ENCODE measurements around the gene KLHL3. TPM values are rescaled to one million over a fixed set of nuclear protein-coding genes. Genes with fewer than 3 reads are reported as not detected.

Gene KLHL3
- total RNA-seq, 2 donors from 2014 or later: 17.5 to 24.6 TPM

DNA sequence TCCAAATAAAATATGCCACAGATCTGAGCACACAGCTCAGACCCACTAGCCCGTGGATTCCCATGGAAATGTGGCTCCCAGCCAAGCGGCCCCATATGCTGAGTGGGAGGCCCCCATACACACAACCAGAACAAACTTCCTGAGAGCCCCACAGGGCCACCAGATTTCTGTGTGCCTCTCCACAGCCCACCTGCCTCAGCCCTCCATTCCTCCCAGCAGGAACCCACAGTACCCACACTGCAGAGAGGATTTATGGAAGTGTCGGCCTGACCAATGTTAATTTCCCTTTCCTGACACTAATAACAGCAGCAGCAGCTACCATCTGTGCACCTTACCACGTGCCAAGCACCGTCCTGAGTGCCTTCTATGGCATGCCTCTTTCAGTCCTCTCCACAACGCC lies 137.5 kb downstream of the KLHL3 start:
- no peak overlapping the region for H3K27ac Mint-ChIP-seq
- peaks cover 60% of the 10 kb centered on the region for H3K27me3 Mint-ChIP-seq
- no peaks in the 10 kb centered on the region for H3K9me3 ChIP-seq (ENCODE audit: control insufficient read depth, low read length, poor library complexity, severe bottlenecking)
- ATAC-seq (no peak), DNase-seq (no peak)
- peaks cover 2% of the 10 kb centered on the region for H3K36me3 Mint-ChIP-seq (ENCODE audit: low read depth)
- peaks cover 4% of the 10 kb centered on the region for H3K4me1 Mint-ChIP-seq
- H3K4me3 Mint-ChIP-seq: no peak overlapping the region

DNA sequence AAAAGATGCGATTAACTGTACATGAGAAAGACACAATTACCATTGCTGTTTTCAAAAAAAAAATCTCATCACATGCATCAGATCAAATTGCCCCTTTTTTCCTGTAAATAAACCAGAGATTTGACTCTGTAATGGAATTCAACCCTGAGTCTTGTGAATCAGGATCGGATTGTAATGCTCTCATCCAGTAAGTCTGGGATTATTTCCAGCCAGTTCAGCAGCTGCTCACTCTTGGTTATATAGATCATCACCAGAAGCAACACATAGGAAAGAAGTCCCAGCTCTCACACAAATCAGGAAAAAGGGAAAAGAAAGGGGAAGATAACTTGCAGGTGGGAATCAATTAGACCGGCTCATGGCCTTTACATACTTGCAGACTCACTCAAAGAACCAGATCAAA lies 138.9 kb downstream of the KLHL3 start:
- Mint-ChIP-seq H3K4me1 (peaks cover 4% of the 10 kb centered on the region), H3K36me3 (ENCODE audit: low read depth) (peaks cover 2% of the 10 kb centered on the region), H3K27ac (no peak overlapping the region), H3K27me3 (peaks cover 48% of the 10 kb centered on the region), H3K4me3 (no peak overlapping the region)
- no peaks in the 10 kb centered on the region for H3K9me3 ChIP-seq (ENCODE audit: control insufficient read depth, low read length, poor library complexity, severe bottlenecking)
- ATAC-seq: no peak
- no peak for DNase-seq

DNA sequence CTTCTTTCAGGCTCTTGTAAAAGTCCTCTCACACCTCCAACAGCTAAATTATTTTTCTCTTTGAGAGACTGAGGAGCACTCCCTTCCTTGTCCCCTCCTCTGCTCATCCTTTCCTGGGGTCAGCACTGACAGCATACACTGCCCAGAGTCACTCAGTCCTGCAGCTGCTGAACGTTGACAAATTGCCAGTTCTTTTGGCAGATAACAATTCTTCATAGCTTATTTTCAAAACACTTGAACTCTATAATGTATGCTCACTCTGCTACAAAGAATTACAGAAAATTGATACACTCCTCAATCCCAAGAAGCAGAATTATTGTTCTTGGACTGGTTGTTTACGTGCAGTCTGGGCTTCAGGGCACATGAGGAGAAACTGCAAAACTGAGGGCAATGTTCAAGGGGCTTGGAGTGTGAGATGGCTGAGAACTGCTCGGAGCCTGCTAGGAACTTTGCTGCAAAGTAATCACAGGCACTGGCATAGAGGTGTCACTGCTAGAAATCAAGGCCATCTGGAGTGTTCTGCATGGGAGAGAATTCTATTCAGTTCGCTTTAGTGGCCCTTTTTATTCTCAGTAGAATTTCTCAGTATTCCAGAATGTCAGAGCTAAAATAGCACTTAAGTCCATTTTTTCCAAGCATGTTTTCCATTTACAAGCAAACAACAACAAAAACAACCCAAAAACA lies 140.4 kb downstream of the KLHL3 start:
- DNase-seq: no peak
- H3K27me3 Mint-ChIP-seq: peaks cover 43% of the 10 kb centered on the region
- H3K27ac Mint-ChIP-seq: no peak overlapping the region
- H3K9me3 ChIP-seq (ENCODE audit: control insufficient read depth, low read length, poor library complexity, severe bottlenecking): no peaks in the 10 kb centered on the region
- peaks cover 4% of the 10 kb centered on the region for H3K36me3 Mint-ChIP-seq (ENCODE audit: low read depth)
- H3K4me3 Mint-ChIP-seq: no peak overlapping the region
- H3K4me1 Mint-ChIP-seq: peaks cover 4% of the 10 kb centered on the region
- no peak for ATAC-seq

DNA sequence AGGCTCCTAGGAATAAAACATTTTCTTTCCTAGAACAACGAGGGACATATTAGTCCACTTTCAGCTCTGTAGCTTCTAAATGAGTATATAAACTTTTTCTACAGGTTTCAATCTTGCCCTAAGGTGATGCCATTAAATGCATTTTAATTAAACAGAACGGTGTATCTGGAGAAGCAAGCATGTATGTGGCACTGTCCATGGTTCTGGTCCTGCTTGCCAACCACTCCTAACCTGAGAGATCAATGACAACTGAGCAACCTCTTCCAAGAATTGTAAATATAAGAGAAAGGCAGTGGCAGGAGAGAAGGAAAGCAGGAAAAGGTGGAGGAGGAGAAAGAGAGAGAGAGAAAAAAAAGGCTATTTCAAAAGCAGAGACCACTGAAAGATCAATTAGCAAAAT lies 141.2 kb downstream of the KLHL3 start:
- H3K9me3 ChIP-seq (ENCODE audit: control insufficient read depth, low read length, poor library complexity, severe bottlenecking): no peaks in the 10 kb centered on the region
- DNase-seq: no peak
- peaks cover 2% of the 10 kb centered on the region for H3K4me1 Mint-ChIP-seq
- H3K27me3 Mint-ChIP-seq: peaks cover 39% of the 10 kb centered on the region
- no peak overlapping the region for H3K27ac Mint-ChIP-seq
- H3K4me3 Mint-ChIP-seq: no peak overlapping the region
- ATAC-seq: no peak
- H3K36me3 Mint-ChIP-seq (ENCODE audit: low read depth): peaks cover 4% of the 10 kb centered on the region

DNA sequence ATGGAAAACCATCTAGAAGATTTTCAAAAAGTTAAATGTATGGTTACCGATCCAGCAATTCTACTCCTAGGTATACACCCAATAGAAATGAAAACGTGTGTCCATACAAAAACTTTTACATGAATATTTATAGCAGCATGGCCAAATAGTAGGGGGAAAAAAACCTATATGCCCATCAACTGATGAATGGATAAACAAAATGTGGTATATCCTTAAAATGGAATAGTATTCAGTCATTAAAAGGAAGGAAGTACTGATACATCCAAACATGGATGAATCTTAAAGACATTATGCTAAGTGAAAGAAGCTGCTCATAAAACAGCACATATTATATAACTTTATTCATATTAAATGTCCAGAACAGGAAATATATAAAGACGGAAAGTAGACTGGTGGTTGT lies 143.6 kb downstream of the KLHL3 start:
- H3K9me3 ChIP-seq (ENCODE audit: control insufficient read depth, low read length, poor library complexity, severe bottlenecking): no peaks in the 10 kb centered on the region
- DNase-seq: no peak
- Mint-ChIP-seq H3K27ac (no peak overlapping the region), H3K36me3 (ENCODE audit: low read depth) (peaks cover 8% of the 10 kb centered on the region), H3K4me1 (peaks cover 7% of the 10 kb centered on the region), H3K27me3 (peaks cover 24% of the 10 kb centered on the region), H3K4me3 (no peak overlapping the region)
- no peak for ATAC-seq

DNA sequence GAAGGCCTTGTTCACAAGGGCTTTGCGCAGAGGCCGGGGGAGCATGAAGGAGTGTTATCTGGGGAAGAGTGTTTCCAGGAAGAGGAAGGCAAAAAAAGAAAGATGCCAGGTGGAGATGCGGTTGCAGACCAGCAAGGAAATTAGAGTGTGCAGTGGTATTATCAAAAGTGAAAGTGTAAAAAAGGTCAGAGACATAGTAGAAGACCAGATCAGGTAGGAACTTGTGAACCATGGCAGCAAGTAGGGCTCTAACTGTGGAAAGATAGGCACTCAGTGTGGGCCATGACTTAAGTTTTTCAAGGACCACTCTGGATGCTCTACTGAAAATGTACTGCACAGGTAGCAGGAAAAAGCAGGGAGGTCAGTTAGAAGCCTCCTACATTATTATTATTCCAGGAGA lies 146.7 kb downstream of the KLHL3 start:
- DNase-seq (no peak), ATAC-seq (no peak)
- no peaks in the 10 kb centered on the region for H3K9me3 ChIP-seq (ENCODE audit: control insufficient read depth, low read length, poor library complexity, severe bottlenecking)
- peaks cover 6% of the 10 kb centered on the region for H3K36me3 Mint-ChIP-seq (ENCODE audit: low read depth)
- H3K4me3 Mint-ChIP-seq: no peak overlapping the region
- H3K4me1 Mint-ChIP-seq: peaks cover 5% of the 10 kb centered on the region
- peaks cover 24% of the 10 kb centered on the region for H3K27me3 Mint-ChIP-seq
- H3K27ac Mint-ChIP-seq: no peak overlapping the region

DNA sequence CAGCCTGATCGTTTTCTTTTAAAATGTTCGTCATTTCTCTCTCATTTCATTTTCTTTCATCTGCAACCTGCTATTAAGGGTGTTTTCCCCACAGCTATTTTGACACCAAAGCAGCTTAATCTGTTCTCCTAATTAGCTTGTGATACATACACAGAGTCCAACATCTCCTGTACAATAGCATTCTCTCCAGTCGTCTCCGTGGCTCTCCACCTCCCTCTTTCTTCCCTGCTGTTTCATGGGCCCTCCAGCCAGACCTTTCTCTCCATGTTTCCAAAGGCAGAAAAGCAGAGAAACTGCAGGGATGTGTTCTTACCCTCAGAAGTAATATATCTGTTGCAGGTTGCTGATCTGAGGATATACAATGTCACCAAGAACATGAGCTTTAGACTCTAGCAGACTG lies 148.0 kb downstream of the KLHL3 start:
- no peaks in the 10 kb centered on the region for H3K9me3 ChIP-seq (ENCODE audit: control insufficient read depth, low read length, poor library complexity, severe bottlenecking)
- Mint-ChIP-seq H3K27me3 (peaks cover 25% of the 10 kb centered on the region), H3K4me1 (peaks cover 5% of the 10 kb centered on the region), H3K36me3 (ENCODE audit: low read depth) (peaks cover 6% of the 10 kb centered on the region), H3K4me3 (no peak overlapping the region), H3K27ac (no peak overlapping the region)
- ATAC-seq (no peak), DNase-seq (no peak)

DNA sequence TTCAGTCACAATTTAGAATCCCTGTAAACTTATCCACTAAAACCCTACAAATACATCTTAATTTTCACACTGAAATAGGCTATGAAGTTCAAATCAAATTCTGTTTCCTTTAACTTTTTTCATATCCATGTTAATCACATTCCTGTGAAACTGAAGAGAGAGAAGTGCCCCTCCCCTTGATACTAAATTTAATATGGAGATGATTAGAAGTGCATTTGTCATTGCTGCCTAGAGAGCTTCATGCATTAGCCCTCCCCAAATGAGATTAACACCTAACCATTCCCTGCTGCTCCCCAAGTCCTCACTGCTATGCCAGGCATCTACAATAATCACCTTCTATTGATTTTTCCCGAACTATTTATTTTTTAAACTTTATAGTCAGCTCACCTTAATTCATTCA lies 151.6 kb downstream of the KLHL3 start:
- no peaks in the 10 kb centered on the region for H3K9me3 ChIP-seq (ENCODE audit: control insufficient read depth, low read length, poor library complexity, severe bottlenecking)
- DNase-seq: no peak
- Mint-ChIP-seq H3K4me3 (no peak overlapping the region), H3K36me3 (ENCODE audit: low read depth) (peaks cover 4% of the 10 kb centered on the region), H3K27ac (no peak overlapping the region), H3K27me3 (peaks cover 40% of the 10 kb centered on the region), H3K4me1 (peaks cover 5% of the 10 kb centered on the region)
- no peak for ATAC-seq

DNA sequence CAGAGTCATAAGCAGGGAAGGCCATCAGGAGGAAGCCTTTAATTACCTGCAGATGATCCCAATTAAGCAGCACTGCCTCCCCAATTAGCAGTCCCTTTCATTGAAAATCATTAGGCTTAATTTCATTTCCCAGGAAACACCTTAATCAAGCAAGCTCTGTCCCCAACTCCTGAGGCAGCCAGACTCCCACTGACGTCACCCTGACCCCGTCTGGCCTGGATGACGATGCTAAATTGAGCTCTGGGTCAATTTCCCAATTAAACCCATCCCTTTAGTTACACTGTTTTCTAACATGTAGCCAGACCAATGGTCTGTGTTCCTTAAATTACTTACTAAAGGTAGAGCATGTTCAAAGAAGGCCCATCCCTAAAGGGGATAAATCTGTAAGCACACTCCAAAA lies 152.8 kb downstream of the KLHL3 start:
- H3K4me3 Mint-ChIP-seq: no peak overlapping the region
- no peak overlapping the region for H3K27ac Mint-ChIP-seq
- DNase-seq (no peak), ATAC-seq (no peak)
- H3K36me3 Mint-ChIP-seq (ENCODE audit: low read depth): no peaks in the 10 kb centered on the region
- H3K4me1 Mint-ChIP-seq: no peaks in the 10 kb centered on the region
- H3K27me3 Mint-ChIP-seq: peaks cover 42% of the 10 kb centered on the region
- H3K9me3 ChIP-seq (ENCODE audit: control insufficient read depth, low read length, poor library complexity, severe bottlenecking): no peaks in the 10 kb centered on the region

DNA sequence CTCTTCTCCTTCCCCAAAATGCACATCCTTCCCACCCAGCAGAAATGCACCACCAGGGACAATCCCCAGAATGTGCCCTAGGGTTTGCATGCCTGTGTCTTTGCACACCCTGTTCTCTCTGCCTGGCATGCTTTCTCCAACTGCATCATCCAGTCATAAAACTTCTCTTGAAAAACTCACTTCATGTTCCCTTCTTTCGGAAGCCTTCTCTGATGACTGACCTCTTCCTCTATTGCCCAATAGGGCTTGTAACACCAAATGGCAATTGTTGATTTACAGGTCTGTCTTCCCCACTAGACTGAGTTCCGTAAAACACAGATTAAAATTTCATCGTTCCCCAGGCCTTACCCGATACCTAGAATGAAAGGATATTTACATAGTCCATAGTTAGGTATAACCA lies 153.7 kb downstream of the KLHL3 start:
- H3K27me3 Mint-ChIP-seq: peaks cover 37% of the 10 kb centered on the region
- no peak for ATAC-seq
- no peaks in the 10 kb centered on the region for H3K9me3 ChIP-seq (ENCODE audit: control insufficient read depth, low read length, poor library complexity, severe bottlenecking)
- no peaks in the 10 kb centered on the region for H3K36me3 Mint-ChIP-seq (ENCODE audit: low read depth)
- H3K27ac Mint-ChIP-seq: no peak overlapping the region
- DNase-seq: no peak
- no peak overlapping the region for H3K4me3 Mint-ChIP-seq
- no peaks in the 10 kb centered on the region for H3K4me1 Mint-ChIP-seq

DNA sequence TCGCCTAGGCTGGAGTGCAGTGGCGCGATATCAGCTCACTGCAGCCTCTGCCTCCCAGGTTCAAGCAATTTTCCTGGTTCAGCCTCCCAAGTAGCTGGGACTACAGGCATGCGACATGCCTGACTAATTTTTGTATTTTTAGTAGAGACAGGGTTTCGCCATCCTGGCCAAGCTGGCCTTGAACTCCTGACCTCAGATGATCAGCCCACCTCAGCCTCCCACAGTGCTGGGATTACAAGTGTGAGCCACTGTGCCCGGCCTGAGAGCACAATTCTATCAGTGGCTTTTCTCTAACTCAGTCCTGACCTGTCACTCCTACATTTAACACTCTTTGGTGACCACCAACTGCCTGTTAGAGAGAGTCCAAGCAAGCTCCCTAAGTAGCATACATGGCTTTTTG lies 154.1 kb downstream of the KLHL3 start:
- Mint-ChIP-seq H3K4me3 (no peak overlapping the region), H3K27me3 (peaks cover 37% of the 10 kb centered on the region), H3K36me3 (ENCODE audit: low read depth) (no peaks in the 10 kb centered on the region), H3K4me1 (no peaks in the 10 kb centered on the region), H3K27ac (no peak overlapping the region)
- no peak for DNase-seq
- ATAC-seq: no peak
- H3K9me3 ChIP-seq (ENCODE audit: control insufficient read depth, low read length, poor library complexity, severe bottlenecking): no peaks in the 10 kb centered on the region

DNA sequence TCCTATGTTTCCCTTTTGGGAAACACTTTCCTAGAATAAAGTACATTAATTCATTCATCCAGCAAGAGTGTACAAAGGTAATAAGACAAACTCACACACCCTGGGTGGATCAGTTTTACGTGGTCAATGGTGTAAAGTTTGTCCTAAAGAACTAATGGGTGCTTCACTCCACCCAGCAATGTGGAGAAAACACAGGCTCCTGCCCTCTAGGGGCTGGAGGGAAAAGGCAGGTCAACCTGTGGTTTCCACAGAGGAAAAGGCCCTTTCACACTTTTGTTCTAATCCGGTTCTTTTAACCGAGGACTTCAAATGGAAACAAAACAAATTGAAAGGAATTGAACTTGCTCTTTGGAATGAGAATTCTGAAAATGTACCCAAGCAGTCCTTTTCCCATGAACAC lies 155.9 kb downstream of the KLHL3 start:
- ATAC-seq: no peak
- H3K4me3 Mint-ChIP-seq: no peak overlapping the region
- no peak overlapping the region for H3K27ac Mint-ChIP-seq
- H3K36me3 Mint-ChIP-seq (ENCODE audit: low read depth): no peaks in the 10 kb centered on the region
- H3K27me3 Mint-ChIP-seq: peaks cover 25% of the 10 kb centered on the region
- DNase-seq: no peak
- no peaks in the 10 kb centered on the region for H3K9me3 ChIP-seq (ENCODE audit: control insufficient read depth, low read length, poor library complexity, severe bottlenecking)
- H3K4me1 Mint-ChIP-seq: no peaks in the 10 kb centered on the region

DNA sequence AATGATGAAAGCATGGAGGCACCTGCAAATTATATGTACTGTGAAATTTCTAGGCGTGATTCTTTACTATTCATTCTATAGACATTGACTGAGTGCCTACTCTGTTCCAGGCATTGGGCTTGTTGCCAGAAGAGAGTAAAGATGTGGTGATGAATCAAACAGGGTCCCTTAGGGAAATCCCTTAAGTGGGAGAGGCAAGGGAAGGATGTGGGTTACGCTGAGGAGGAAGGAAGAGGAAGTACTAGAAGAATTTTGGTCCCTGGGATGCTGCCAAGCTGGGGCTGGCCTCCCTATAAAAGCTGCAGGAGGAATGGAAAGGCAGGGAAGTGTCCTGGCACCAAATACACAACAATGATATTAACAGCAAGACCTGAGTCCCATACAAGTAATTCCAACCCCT lies 160.0 kb downstream of the KLHL3 start:
- H3K36me3 Mint-ChIP-seq (ENCODE audit: low read depth): no peaks in the 10 kb centered on the region
- H3K9me3 ChIP-seq (ENCODE audit: control insufficient read depth, low read length, poor library complexity, severe bottlenecking): no peaks in the 10 kb centered on the region
- no peak for ATAC-seq
- H3K27ac Mint-ChIP-seq: no peak overlapping the region
- peaks cover 37% of the 10 kb centered on the region for H3K27me3 Mint-ChIP-seq
- no peaks in the 10 kb centered on the region for H3K4me1 Mint-ChIP-seq
- no peak for DNase-seq
- no peak overlapping the region for H3K4me3 Mint-ChIP-seq

DNA sequence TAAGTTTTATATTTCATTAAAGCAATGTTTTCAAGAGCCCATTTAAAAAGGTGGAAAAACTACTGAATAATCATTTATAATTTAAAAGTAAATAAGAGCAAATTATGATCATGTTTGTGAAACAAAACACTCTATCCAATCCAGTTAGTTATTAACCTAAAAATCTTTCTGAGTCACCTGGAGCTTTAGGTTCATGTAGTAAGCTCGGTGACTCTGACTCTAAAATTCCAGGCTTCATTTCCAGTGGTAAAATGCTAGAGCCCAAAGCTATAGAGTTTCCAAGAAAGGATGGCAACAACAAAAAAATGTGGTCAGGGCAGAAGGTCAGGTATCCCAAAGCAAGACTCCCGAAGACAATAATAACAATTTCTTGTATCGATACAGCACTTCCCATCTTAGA lies 160.7 kb downstream of the KLHL3 start:
- H3K27ac Mint-ChIP-seq: no peak overlapping the region
- ATAC-seq (no peak), DNase-seq (no peak)
- peaks cover 43% of the 10 kb centered on the region for H3K27me3 Mint-ChIP-seq
- H3K36me3 Mint-ChIP-seq (ENCODE audit: low read depth): no peaks in the 10 kb centered on the region
- no peaks in the 10 kb centered on the region for H3K9me3 ChIP-seq (ENCODE audit: control insufficient read depth, low read length, poor library complexity, severe bottlenecking)
- no peak overlapping the region for H3K4me3 Mint-ChIP-seq
- no peaks in the 10 kb centered on the region for H3K4me1 Mint-ChIP-seq

Measured in T-helper 17 cell (primary cell).